Activated CD4-positive, alpha-beta T cell treated with anti-CD3 and anti-CD28 coated beads, Interleukin-10, Interleukin-2, amounts not matched to agents 100 ng/mL and 50 ng/mL, durations not matched to agents 16 hours and 8 hours (primary cell): ENCODE measurements around the gene HTR4.
"Not testable (repeated sequence)": the region's sequence is repeated elsewhere in the genome, so short reads cannot be mapped to it uniquely, and the experiment has no call there.

ENCODE experiments used
- DNase-seq: peaks from one replicate; pipeline ENCODE4 v3.0.0-alpha.2; 2020

HTR4 gene

GRCh38 chr5:148653836-148654781, at the start of gene HTR4:
Gene HTR4, minus strand, starts transcription at chr5:148654527. Its CDS starts 17,513 bp downstream, at chr5:148637014.
- no peak for DNase-seq

GRCh38 chr5:148702019-148702596, 47.8 kb upstream of the HTR4 start:
- no peak for DNase-seq

- no peak for DNase-seq
These were observed 44.7 kb upstream of the HTR4 start for GRCh38 chr5:148699028-148699427.

GRCh38 chr5:148697809-148698196, 43.5 kb upstream of the HTR4 start:
- no peak for DNase-seq

- DNase-seq = no peak
These were observed 43.0 kb upstream of the HTR4 start for GRCh38 chr5:148697180-148697808.

GRCh38 chr5:148696187-148697036, 42.1 kb upstream of the HTR4 start:
- no peak for DNase-seq

GRCh38 chr5:148690945-148691344, 36.6 kb upstream of the HTR4 start:
- no peak for DNase-seq

GRCh38 chr5:148688787-148689186, 34.5 kb upstream of the HTR4 start:
- DNase-seq = no peak

- DNase-seq = no peak
These were observed 33.5 kb upstream of the HTR4 start for GRCh38 chr5:148687871-148688270.

- peak; percentile 23 for DNase-seq
These were observed 33.1 kb upstream of the HTR4 start for GRCh38 chr5:148687427-148687826.

- no peak for DNase-seq
These were observed 32.3 kb upstream of the HTR4 start for GRCh38 chr5:148686660-148687059.

- no peak for DNase-seq
These were observed 31.3 kb upstream of the HTR4 start for GRCh38 chr5:148685520-148686134.

- no peak for DNase-seq
These were observed 30.2 kb upstream of the HTR4 start for GRCh38 chr5:148684528-148684927.

GRCh38 chr5:148683651-148684050, 29.3 kb upstream of the HTR4 start:
- no peak for DNase-seq

- no peak for DNase-seq
These were observed 28.0 kb upstream of the HTR4 start for GRCh38 chr5:148682058-148683026.

GRCh38 chr5:148681157-148682057, 27.1 kb upstream of the HTR4 start:
- DNase-seq = no peak

- not testable (repeated sequence) for DNase-seq
These were observed 19.4 kb upstream of the HTR4 start for GRCh38 chr5:148673704-148674103.

- no peak for DNase-seq
These were observed 12.0 kb upstream of the HTR4 start for GRCh38 chr5:148666353-148666752.

GRCh38 chr5:148665431-148665830, 11.1 kb upstream of the HTR4 start:
- no peak for DNase-seq

- DNase-seq = no peak
These were observed 9.2 kb upstream of the HTR4 start for GRCh38 chr5:148663509-148663908.
